Measurements from ENCODE around the gene FOCAD. TPM values are rescaled to one million over a fixed set of nuclear protein-coding genes. Genes with fewer than 3 reads are reported as not detected.
"Not testable (repeated sequence)": the region's sequence is repeated elsewhere in the genome, so short reads cannot be mapped to it uniquely, and the experiment has no call there.

FOCAD gene
- total RNA-seq, 4 donors from 2014 or later, result 24.0 to 64.5 (median 33.1) TPM

DNA sequence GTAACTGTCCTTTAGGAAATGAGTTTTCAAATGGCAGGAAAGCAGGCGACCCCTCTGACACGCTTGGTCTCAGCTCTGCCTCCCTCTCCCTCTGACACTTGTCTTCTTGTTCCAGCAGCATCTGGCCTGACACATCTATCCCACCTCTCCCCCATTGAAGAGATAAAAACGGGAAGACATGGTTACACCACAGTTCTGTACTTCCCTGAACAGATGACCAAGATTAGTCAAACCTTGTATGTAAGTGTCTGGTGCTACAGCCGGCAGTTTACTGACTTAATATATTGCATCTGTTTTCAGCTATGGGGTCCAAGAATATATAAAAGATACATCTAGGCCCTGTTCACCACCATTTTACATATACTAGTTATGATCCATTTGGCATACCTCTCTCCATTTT lies 32.1 kb upstream of the FOCAD start:
- no peak for DNase-seq (ENCODE audit: low spot score in 2 of 2)
- no peak overlapping the region for H3K27ac ChIP-seq
- no peak overlapping the region for H3K4me3 ChIP-seq
- H3K27me3 ChIP-seq, result no peaks in the 10 kb centered on the region
- TF ChIP-seq POLR2A (IDR thresholded peaks at IDR 0.05) (no peak), POLR2AphosphoS5 (IDR thresholded peaks at IDR 0.05) (no peak), EP300 (IDR thresholded peaks at IDR 0.05) (no peak)
- TF ChIP-seq, protein P1, sequence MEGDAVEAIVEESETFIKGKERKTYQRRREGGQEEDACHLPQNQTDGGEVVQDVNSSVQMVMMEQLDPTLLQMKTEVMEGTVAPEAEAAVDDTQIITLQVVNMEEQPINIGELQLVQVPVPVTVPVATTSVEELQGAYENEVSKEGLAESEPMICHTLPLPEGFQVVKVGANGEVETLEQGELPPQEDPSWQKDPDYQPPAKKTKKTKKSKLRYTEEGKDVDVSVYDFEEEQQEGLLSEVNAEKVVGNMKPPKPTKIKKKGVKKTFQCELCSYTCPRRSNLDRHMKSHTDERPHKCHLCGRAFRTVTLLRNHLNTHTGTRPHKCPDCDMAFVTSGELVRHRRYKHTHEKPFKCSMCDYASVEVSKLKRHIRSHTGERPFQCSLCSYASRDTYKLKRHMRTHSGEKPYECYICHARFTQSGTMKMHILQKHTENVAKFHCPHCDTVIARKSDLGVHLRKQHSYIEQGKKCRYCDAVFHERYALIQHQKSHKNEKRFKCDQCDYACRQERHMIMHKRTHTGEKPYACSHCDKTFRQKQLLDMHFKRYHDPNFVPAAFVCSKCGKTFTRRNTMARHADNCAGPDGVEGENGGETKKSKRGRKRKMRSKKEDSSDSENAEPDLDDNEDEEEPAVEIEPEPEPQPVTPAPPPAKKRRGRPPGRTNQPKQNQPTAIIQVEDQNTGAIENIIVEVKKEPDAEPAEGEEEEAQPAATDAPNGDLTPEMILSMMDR (IDR thresholded peaks at IDR 0.05), result no peak
- no peaks in the 10 kb centered on the region for H3K4me1 ChIP-seq
- no peaks in the 10 kb centered on the region for H3K9me3 ChIP-seq
- H3K36me3 ChIP-seq, result no peaks in the 10 kb centered on the region
- 75% methylated on average over 4 of the region's 4 CpGs for WGBS

DNA sequence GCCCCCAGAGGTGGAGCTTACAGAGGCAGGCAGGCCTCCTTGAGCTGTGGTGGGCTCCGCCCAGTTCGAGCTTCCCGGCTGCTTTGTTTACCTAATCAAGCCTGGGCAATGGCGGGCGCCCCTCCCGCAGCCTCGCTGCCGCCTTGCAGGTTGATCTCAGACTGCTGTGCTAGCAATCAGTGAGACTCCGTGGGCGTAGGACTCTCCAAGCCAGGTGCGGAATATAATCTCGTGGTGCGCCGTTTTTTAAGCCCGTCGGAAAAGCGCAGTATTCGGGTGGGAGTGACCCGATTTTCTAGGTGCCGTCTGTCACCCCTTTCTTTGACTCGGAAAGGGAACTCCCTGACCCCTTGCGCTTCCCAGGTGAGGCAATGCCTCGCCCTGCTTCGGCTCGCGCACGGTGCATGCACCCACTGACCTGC lies 25.8 kb upstream of the FOCAD start:
- not testable (repeated sequence) for H3K9me3 ChIP-seq; H3K4me1 ChIP-seq; DNase-seq (ENCODE audit: low spot score in 2 of 2); H3K27me3 ChIP-seq; H3K27ac ChIP-seq; H3K36me3 ChIP-seq
- WGBS, result 60% methylated on average over 4 of the region's 27 CpGs
- H3K4me3 ChIP-seq, result peak overlapping the region; percentile 46

DNA sequence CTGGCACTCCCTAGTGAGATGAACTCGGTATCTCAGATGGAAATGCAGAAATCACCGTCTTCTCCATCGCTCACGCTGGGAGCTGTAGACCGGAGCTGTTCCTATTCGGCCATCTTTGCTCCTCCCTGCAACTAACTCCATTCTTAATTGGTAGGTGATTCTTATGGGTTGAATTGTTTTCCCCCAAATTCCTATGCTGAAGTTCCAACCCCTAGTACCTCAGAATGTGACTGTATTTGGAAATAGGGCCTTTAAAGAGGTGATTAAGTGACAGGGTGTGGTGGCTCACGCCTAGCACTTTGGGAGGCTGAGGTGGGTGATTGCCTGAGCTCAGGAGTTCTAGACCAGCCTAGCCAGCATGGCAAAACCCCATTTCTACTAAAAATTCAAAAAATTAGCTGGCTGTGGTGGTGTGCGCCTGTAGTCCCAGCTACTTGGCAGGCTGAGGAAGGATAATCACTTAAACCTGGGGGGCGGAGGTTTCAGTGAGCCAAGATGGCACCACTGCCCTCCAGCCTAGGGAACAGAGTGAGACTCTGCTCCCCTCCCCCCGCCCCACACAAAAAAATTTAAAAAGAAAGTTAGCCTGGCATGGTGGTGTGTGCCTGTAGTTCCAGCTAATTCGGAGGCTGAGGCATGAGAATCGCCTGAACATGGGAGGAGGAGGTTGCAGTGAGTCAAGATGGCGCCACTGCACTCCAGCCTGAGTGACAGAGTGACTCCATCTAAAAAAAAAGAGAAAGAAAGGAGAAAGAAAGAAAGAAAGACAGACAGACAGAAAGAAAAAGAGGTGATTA lies 25.2 kb upstream of the FOCAD start:
- H3K4me3 ChIP-seq, result peak overlapping the region; percentile 46
- H3K9me3 ChIP-seq, result no peaks in the 10 kb centered on the region
- no peaks in the 10 kb centered on the region for H3K27me3 ChIP-seq
- TF ChIP-seq POLR2AphosphoS5 (IDR thresholded peaks at IDR 0.05) (no peak), EP300 (IDR thresholded peaks at IDR 0.05) (no peak), POLR2A (IDR thresholded peaks at IDR 0.05) (no peak)
- TF ChIP-seq, protein P1 (IDR thresholded peaks at IDR 0.05), result no peak
- WGBS, result 78% methylated on average over 13 of the region's 13 CpGs
- no peak for DNase-seq (ENCODE audit: low spot score in 2 of 2)
- H3K4me1 ChIP-seq, result no peaks in the 10 kb centered on the region
- no peak overlapping the region for H3K27ac ChIP-seq
- no peaks in the 10 kb centered on the region for H3K36me3 ChIP-seq

DNA sequence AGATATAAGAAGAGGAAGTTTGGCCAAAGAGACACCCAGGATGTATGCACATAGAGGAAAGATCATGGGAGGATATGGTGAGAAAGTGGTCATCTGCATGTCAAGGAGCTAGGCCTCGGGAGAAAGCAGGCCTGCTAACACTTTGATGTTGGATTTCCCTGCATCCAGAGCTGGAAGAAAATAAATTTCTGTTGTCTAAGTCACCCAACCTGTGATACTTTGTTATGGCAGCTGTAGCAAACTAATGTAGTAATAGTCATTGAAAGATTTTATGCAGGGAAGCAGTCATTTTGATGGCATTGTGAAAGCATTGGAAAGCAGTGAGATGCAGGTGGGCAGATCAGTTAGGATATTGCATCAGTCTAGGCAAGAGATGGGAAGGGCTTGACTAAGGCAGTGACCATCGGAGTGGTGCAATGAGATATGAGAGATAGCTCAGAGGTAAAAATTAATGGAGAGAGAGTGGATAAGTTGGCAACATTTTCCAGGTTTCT lies 24.5 kb upstream of the FOCAD start:
- TF ChIP-seq, protein P1 (IDR thresholded peaks at IDR 0.05), result no peak
- TF ChIP-seq EP300 (IDR thresholded peaks at IDR 0.05) (no peak), POLR2A (IDR thresholded peaks at IDR 0.05) (no peak), POLR2AphosphoS5 (IDR thresholded peaks at IDR 0.05) (no peak)
- no peak for DNase-seq (ENCODE audit: low spot score in 2 of 2)
- no peak overlapping the region for H3K27ac ChIP-seq
- 75% methylated on average over 2 of the region's 2 CpGs for WGBS
- H3K36me3 ChIP-seq, result no peaks in the 10 kb centered on the region
- H3K4me1 ChIP-seq, result no peaks in the 10 kb centered on the region
- no peaks in the 10 kb centered on the region for H3K9me3 ChIP-seq
- H3K27me3 ChIP-seq, result no peaks in the 10 kb centered on the region
- H3K4me3 ChIP-seq, result peak overlapping the region; percentile 46

DNA sequence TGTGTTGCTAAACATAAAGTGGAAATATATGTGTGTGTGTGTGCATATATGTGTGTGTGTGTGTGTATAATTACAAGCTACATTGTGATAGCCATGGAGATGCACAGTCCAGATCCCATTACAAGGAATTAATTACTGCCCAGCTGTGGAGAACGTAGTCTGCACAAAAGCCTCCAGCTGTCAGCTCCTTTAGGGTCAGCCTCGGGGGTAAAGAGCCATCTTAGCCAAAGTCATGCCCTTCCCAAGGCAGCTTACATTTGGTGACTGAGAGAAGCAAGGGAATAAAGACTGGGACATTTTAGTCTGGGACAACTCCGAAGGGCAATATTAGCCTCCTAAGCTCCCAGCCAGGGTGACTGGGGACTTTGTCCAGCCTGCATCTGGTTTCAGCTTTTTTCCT lies 21.9 kb upstream of the FOCAD start:
- Histone ChIP-seq H3K36me3 (no peaks in the 10 kb centered on the region), H3K27ac (no peak overlapping the region), H3K4me1 (no peaks in the 10 kb centered on the region), H3K27me3 (no peaks in the 10 kb centered on the region), H3K9me3 (no peaks in the 10 kb centered on the region), H3K4me3 (no peak overlapping the region)
- TF ChIP-seq EP300 (IDR thresholded peaks at IDR 0.05) (no peak), POLR2AphosphoS5 (IDR thresholded peaks at IDR 0.05) (no peak), POLR2A (IDR thresholded peaks at IDR 0.05) (no peak)
- TF ChIP-seq, protein P1 (IDR thresholded peaks at IDR 0.05), result no peak
- DNase-seq (ENCODE audit: low spot score in 2 of 2), result no peak
- WGBS, result 71% methylated on average over 3 of the region's 3 CpGs
